ENCODE measurements around the gene ARHGAP15. TPM values are rescaled to one million over a fixed set of nuclear protein-coding genes. Genes with fewer than 3 reads are reported as not detected.
A peak's percentile ranks its signal among the peaks of the same experiment; 100 is the strongest.

The ARHGAP15 gene
- total and polyA plus RNA-seq, 5 donors from 2014 or later: 242 to 285 (median 260) TPM

DNA sequence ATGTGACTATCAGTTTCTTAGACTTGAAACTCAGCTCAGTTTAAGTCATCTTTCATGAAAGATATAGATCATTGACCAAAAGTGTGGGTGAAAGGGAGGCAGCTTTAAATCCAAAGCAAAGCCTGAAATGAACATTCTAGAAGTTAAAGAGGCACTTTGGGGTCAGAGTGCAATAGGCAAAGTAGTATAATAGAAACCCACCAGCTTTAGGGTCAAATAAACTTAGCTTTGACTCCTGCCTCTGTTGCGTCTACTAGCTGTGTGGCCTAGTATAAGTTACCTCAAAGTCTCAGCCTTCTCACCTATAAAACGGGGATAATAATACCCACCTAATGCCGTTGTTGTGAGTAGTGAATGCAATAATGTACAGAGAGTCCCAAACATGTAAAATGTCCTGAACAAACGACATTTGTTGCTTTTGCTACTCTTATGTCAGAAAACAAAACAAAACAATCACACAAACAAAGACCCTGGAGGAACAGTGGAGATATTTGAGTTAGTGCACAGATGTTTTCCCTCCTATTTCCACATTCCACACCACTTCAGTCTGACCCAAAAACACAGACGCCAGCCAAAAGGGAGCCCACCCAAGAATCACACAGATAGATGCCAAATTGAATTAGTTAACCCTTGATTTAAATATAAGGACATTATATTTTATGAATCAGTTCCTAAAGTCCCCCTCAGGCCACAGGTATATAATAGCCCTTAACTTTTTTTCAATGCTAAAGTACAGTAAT is 657.0 kb downstream of the ARHGAP15 start:
- Histone ChIP-seq H3K36me3 (ENCODE audit: control insufficient read depth, insufficient read depth, low read length) (no peaks in the 10 kb centered on the region), H3K4me3 (ENCODE audit: low read depth, low read length) (no peak overlapping the region), H3K4me1 (ENCODE audit: control insufficient read depth, insufficient read depth, low read length, poor library complexity, severe bottlenecking) (no peaks in the 10 kb centered on the region), H3K27me3 (ENCODE audit: control insufficient read depth, insufficient read depth, low read length) (no peaks in the 10 kb centered on the region), H3K27ac (ENCODE audit: insufficient read depth, low read length, poor library complexity, severe bottlenecking) (no peak overlapping the region), H3K9me3 (ENCODE audit: control insufficient read depth in 2 of 2, low read length in 2 of 2) (no peaks in the 10 kb centered on the region)
- Mint-ChIP-seq H3K27ac (no peak overlapping the region), H3K4me1 (no peaks in the 10 kb centered on the region), H3K9me3 (peaks cover 0 to 8% (median 0%) of the 10 kb centered on the region in 7 donors), H3K36me3 (no peaks in the 10 kb centered on the region), H3K4me3 (no peak overlapping the region), H3K27me3 (peaks cover 24% of the 10 kb centered on the region)
- DNase-seq (no peak), ATAC-seq (ENCODE audit: low read depth in 2 of 2) (no peak)

DNA sequence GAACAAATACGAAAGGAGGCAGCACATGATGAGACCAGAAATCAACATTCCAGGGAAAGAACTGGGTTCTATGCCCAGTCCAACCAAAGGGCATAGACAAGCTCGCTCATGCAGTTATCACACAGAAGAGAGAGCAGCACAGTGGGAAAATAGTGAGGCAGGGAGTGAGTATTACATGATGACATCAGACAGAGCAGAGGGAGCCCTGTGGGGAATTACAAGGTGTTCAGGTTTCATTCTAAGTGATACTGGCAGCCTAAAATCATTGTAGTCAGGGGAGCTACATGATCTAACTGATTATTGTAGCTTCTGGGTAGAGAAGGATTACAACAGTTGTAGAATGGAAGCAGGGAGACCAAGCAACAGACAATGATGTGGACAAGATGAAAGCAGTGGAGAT is 658.5 kb downstream of the ARHGAP15 start:
- no peaks in the 10 kb centered on the region for H3K36me3 ChIP-seq (ENCODE audit: control insufficient read depth, insufficient read depth, low read length)
- no peaks in the 10 kb centered on the region for H3K27me3 ChIP-seq (ENCODE audit: control insufficient read depth, insufficient read depth, low read length)
- Mint-ChIP-seq H3K9me3 (peaks cover 0 to 8% (median 0%) of the 10 kb centered on the region in 7 donors), H3K27me3 (peaks cover 23% of the 10 kb centered on the region), H3K4me1 (no peaks in the 10 kb centered on the region), H3K27ac (no peak overlapping the region), H3K4me3 (no peak overlapping the region), H3K36me3 (no peaks in the 10 kb centered on the region)
- no peak for DNase-seq
- no peaks in the 10 kb centered on the region for H3K9me3 ChIP-seq (ENCODE audit: control insufficient read depth in 2 of 2, low read length in 2 of 2)
- no peak overlapping the region for H3K27ac ChIP-seq (ENCODE audit: insufficient read depth, low read length, poor library complexity, severe bottlenecking)
- no peaks in the 10 kb centered on the region for H3K4me1 ChIP-seq (ENCODE audit: control insufficient read depth, insufficient read depth, low read length, poor library complexity, severe bottlenecking)
- ATAC-seq (ENCODE audit: low read depth in 2 of 2): no peak
- no peak overlapping the region for H3K4me3 ChIP-seq (ENCODE audit: low read depth, low read length)

DNA sequence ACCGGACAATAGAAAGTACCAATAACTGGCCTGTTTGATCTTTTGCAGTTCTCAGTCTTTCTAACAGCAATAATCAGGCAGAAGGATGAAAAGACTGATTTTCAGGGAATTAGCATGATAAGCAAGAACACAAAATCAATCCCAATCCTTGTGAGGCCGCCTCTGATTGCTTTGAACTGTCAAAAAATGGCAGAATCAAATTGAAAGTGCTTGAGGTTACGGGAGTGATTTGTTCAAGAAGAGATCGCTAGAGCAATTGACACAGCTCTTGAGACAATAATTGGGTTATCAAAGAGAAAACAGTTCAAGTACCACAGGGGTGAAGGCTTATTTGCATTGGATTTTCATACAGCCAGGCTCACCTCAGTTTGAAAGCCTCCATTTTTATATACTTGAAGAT is 663.4 kb downstream of the ARHGAP15 start:
- Mint-ChIP-seq H3K9me3 (peaks cover 0 to 10% (median 2%) of the 10 kb centered on the region in 7 donors), H3K27ac (no peak overlapping the region), H3K36me3 (no peaks in the 10 kb centered on the region), H3K4me3 (no peak overlapping the region), H3K4me1 (no peaks in the 10 kb centered on the region), H3K27me3 (peaks cover 19% of the 10 kb centered on the region)
- Histone ChIP-seq H3K9me3 (ENCODE audit: control insufficient read depth in 2 of 2, low read length in 2 of 2) (no peaks in the 10 kb centered on the region), H3K27me3 (ENCODE audit: control insufficient read depth, insufficient read depth, low read length) (no peaks in the 10 kb centered on the region), H3K27ac (ENCODE audit: insufficient read depth, low read length, poor library complexity, severe bottlenecking) (no peak overlapping the region), H3K4me1 (ENCODE audit: control insufficient read depth, insufficient read depth, low read length, poor library complexity, severe bottlenecking) (no peaks in the 10 kb centered on the region), H3K36me3 (ENCODE audit: control insufficient read depth, insufficient read depth, low read length) (no peaks in the 10 kb centered on the region), H3K4me3 (ENCODE audit: low read depth, low read length) (no peak overlapping the region)
- DNase-seq: no peak
- no peak for ATAC-seq (ENCODE audit: low read depth in 2 of 2)

DNA sequence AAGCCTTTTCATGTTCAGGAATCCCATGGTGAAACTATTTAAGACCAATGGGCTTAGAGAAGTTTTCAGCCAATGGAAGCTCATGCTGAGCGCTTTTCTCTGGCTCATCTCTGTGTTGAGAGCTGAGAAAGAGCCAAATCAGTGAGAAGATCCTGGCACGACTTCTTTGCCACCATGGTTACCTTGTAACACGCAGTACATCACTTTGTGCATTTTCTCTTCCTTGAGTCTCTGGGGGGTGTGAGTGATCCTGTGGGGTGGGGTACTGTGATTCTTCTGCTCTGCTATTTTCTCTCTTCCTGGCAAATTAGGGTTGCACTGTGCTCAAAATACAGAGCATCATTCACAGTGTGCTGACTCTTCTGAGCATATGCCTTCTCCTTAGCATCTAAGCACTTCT is 664.2 kb downstream of the ARHGAP15 start:
- Mint-ChIP-seq H3K9me3 (peaks cover 0 to 10% (median 2%) of the 10 kb centered on the region in 7 donors), H3K27me3 (peaks cover 11% of the 10 kb centered on the region), H3K4me1 (no peaks in the 10 kb centered on the region), H3K36me3 (no peaks in the 10 kb centered on the region), H3K4me3 (no peak overlapping the region), H3K27ac (no peak overlapping the region)
- ATAC-seq (ENCODE audit: low read depth in 2 of 2): no peak
- no peaks in the 10 kb centered on the region for H3K4me1 ChIP-seq (ENCODE audit: control insufficient read depth, insufficient read depth, low read length, poor library complexity, severe bottlenecking)
- no peak overlapping the region for H3K4me3 ChIP-seq (ENCODE audit: low read depth, low read length)
- H3K9me3 ChIP-seq (ENCODE audit: control insufficient read depth in 2 of 2, low read length in 2 of 2): no peaks in the 10 kb centered on the region
- H3K36me3 ChIP-seq (ENCODE audit: control insufficient read depth, insufficient read depth, low read length): no peaks in the 10 kb centered on the region
- no peak for DNase-seq
- no peak overlapping the region for H3K27ac ChIP-seq (ENCODE audit: insufficient read depth, low read length, poor library complexity, severe bottlenecking)
- H3K27me3 ChIP-seq (ENCODE audit: control insufficient read depth, insufficient read depth, low read length): no peaks in the 10 kb centered on the region

DNA sequence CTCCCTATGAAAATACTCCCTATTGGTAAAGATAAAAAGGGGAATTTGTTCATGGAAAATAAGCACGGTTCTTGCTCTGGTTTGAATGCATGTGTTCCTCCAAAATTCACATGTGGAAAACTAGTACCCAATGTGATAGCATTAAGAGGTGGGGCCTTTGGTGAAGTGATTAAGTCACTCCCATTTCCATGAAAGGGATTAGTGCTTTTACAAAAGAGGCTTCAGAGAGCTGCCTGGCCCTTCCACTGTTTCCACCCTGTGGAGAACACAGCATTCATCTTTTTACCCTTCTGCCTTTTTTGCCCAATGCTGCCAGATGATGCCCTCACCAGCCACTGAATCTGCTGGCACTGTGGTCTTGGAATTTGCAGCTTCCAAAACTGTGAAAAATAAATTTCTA is 666.8 kb downstream of the ARHGAP15 start:
- Histone ChIP-seq H3K4me1 (ENCODE audit: control insufficient read depth, insufficient read depth, low read length, poor library complexity, severe bottlenecking) (no peaks in the 10 kb centered on the region), H3K4me3 (ENCODE audit: low read depth, low read length) (no peak overlapping the region), H3K27me3 (ENCODE audit: control insufficient read depth, insufficient read depth, low read length) (no peaks in the 10 kb centered on the region), H3K27ac (ENCODE audit: insufficient read depth, low read length, poor library complexity, severe bottlenecking) (no peak overlapping the region), H3K36me3 (ENCODE audit: control insufficient read depth, insufficient read depth, low read length) (no peaks in the 10 kb centered on the region), H3K9me3 (ENCODE audit: control insufficient read depth in 2 of 2, low read length in 2 of 2) (no peaks in the 10 kb centered on the region)
- H3K4me3 Mint-ChIP-seq: no peak overlapping the region
- ATAC-seq (ENCODE audit: low read depth in 2 of 2) (no peak), DNase-seq (no peak)
- no peak overlapping the region for H3K27ac Mint-ChIP-seq
- peaks cover 9% of the 10 kb centered on the region for H3K27me3 Mint-ChIP-seq
- H3K9me3 Mint-ChIP-seq: peaks cover 0 to 6% (median 0%) of the 10 kb centered on the region in 7 donors
- peaks cover 0 to 2% (median 0%) of the 10 kb centered on the region in 4 donors for H3K4me1 Mint-ChIP-seq
- no peaks in the 10 kb centered on the region for H3K36me3 Mint-ChIP-seq

DNA sequence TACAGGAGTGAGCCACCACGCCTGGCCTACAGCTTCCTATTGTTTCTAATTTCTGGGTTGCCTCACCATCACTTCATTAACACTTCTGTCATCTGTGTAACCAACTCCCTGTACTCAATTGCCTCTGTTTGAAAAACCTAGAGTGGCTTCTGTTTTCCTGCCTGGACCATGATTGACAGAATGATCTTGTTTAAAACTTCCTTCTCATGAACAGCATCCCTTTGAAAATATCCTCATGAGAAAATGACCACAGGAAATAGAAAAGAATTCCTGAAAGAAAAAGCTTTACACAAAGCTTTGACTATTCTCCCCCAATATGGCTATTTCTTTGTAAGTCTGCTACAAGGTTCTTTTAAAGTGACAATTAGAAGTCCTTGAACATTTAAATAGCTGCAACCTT is 672.3 kb downstream of the ARHGAP15 start:
- no peak for ATAC-seq (ENCODE audit: low read depth in 2 of 2)
- peaks cover 0 to 4% (median 0%) of the 10 kb centered on the region in 7 donors for H3K9me3 Mint-ChIP-seq
- peaks cover 9% of the 10 kb centered on the region for H3K27me3 Mint-ChIP-seq

DNA sequence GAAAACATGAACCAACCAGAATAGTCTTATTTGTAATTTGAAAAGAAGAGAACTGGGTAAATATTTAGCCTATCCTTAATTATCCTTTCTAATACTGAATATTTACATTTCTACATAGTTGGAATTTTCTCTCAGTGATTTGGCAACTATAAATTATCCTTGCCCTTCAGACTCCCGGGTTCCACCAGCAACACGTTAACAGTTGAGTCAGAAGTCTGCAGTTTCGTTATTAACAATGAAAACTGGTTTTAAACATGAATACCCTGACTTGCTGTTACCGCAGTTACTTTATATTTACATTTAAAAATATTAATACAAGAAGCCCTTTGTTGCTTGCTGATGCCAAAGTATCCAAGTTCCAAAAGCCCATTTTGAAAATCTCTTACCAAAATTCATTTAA is 673.0 kb downstream of the ARHGAP15 start:
- Histone ChIP-seq H3K4me1 (ENCODE audit: control insufficient read depth, insufficient read depth, low read length, poor library complexity, severe bottlenecking) (peaks cover 10% of the 10 kb centered on the region), H3K27ac (ENCODE audit: insufficient read depth, low read length, poor library complexity, severe bottlenecking) (no peak overlapping the region), H3K27me3 (ENCODE audit: control insufficient read depth, insufficient read depth, low read length) (no peaks in the 10 kb centered on the region), H3K9me3 (ENCODE audit: control insufficient read depth in 2 of 2, low read length in 2 of 2) (no peaks in the 10 kb centered on the region), H3K4me3 (ENCODE audit: low read depth, low read length) (peak overlapping the region; percentile 51), H3K36me3 (ENCODE audit: control insufficient read depth, insufficient read depth, low read length) (no peaks in the 10 kb centered on the region)
- no peak overlapping the region for H3K27ac Mint-ChIP-seq
- H3K36me3 Mint-ChIP-seq: no peaks in the 10 kb centered on the region
- H3K9me3 Mint-ChIP-seq: peaks cover 0 to 4% (median 0%) of the 10 kb centered on the region in 7 donors
- peaks cover 0 to 8% (median 4%) of the 10 kb centered on the region in 4 donors for H3K4me1 Mint-ChIP-seq
- H3K27me3 Mint-ChIP-seq: peaks cover 7% of the 10 kb centered on the region
- no peak overlapping the region for H3K4me3 Mint-ChIP-seq
- DNase-seq: no peak
- ATAC-seq (ENCODE audit: low read depth in 2 of 2): no peak

More for the DNA sequence above, 672.3 kb downstream of the ARHGAP15 start:
- Histone ChIP-seq H3K27ac (ENCODE audit: insufficient read depth, low read length, poor library complexity, severe bottlenecking) (no peak overlapping the region), H3K4me1 (ENCODE audit: control insufficient read depth, insufficient read depth, low read length, poor library complexity, severe bottlenecking) (peaks cover 10% of the 10 kb centered on the region), H3K4me3 (ENCODE audit: low read depth, low read length) (no peak overlapping the region), H3K9me3 (ENCODE audit: control insufficient read depth in 2 of 2, low read length in 2 of 2) (no peaks in the 10 kb centered on the region), H3K27me3 (ENCODE audit: control insufficient read depth, insufficient read depth, low read length) (no peaks in the 10 kb centered on the region), H3K36me3 (ENCODE audit: control insufficient read depth, insufficient read depth, low read length) (no peaks in the 10 kb centered on the region)
- Mint-ChIP-seq H3K36me3 (no peaks in the 10 kb centered on the region), H3K4me1 (peaks cover 0 to 8% (median 4%) of the 10 kb centered on the region in 4 donors), H3K27ac (no peak overlapping the region), H3K4me3 (no peak overlapping the region)
- no peak for DNase-seq

Measured in CD4-positive, CD25-positive, alpha-beta regulatory T cell (primary cell).